Esophagus squamous epithelium (tissue), 4 donors: ENCODE measurements around the gene ATP8A2.

Source experiments
- CTCF ChIP-seq, 6 experiments: fragments of 450-650 bp in 4 of 6; fragments of 200-600 bp in 2 of 6; sonication (generic) in 2 of 6; IDR thresholded peaks; one replicate each; pipeline ENCODE4 v1.5.1; 2016 to 2019; ENCODE audit warnings: antibody characterized with exemption in 6 of 6, mild to moderate bottlenecking in 4 of 6, moderate library complexity in 4 of 6
- POLR2A ChIP-seq, 4 donors: fragments of 450-650 bp; IDR thresholded peaks; one replicate each; pipeline ENCODE4 v1.6.1; 2017; ENCODE audit warnings: antibody characterized with exemption in 4 of 4, mild to moderate bottlenecking in 4 of 4, moderate library complexity in 3 of 4

GRCh38 chr13:25746131-25746530, 374.4 kb downstream of the ATP8A2 start:
- no peak for TF ChIP-seq CTCF (IDR thresholded peaks at IDR 0.05)
- no peak for TF ChIP-seq POLR2A (IDR thresholded peaks at IDR 0.05)
